DND-41 (cell line): Measurements from ENCODE around the gene CEP95.

Source experiments
- CTCF ChIP-seq: IDR thresholded peaks from 2 replicates; pipeline ENCODE4 v1.5.1; 2012; ENCODE audit warnings: borderline replicate concordance, low read length, moderate library complexity, mild to moderate bottlenecking; ENCODE audit not compliant: poor library complexity, severe bottlenecking; ENCODE audit errors: extremely low read depth
- EZH2 ChIP-seq: IDR thresholded peaks from 3 replicates; pipeline ENCODE4 v1.6.1; 2012; ENCODE audit warnings: borderline replicate concordance, low read depth, mild to moderate bottlenecking, moderate library complexity, low read length, inconsistent platforms; ENCODE audit not compliant: severe bottlenecking

- TF ChIP-seq CTCF: no peak
- TF ChIP-seq EZH2: no peak
These were observed 39.9 kb downstream of the CEP95 start for GRCh38 chr17:64546716-64547115.
